Stimulated activated CD4-positive, alpha-beta T cell treated with anti-CD3 and anti-CD28 coated beads, Interleukin-12 subunit alpha, Interleukin-12 subunit beta, amount 100 ng/mL, for 4 hours (primary cell): ENCODE measurements around the gene TSPAN15.
A peak's percentile ranks its signal among the peaks of the same experiment; 100 is the strongest.

Experiments used
- DNase-seq: peaks from one replicate; pipeline ENCODE4 v3.0.0-alpha.2; 2020

TSPAN15 gene

DNA sequence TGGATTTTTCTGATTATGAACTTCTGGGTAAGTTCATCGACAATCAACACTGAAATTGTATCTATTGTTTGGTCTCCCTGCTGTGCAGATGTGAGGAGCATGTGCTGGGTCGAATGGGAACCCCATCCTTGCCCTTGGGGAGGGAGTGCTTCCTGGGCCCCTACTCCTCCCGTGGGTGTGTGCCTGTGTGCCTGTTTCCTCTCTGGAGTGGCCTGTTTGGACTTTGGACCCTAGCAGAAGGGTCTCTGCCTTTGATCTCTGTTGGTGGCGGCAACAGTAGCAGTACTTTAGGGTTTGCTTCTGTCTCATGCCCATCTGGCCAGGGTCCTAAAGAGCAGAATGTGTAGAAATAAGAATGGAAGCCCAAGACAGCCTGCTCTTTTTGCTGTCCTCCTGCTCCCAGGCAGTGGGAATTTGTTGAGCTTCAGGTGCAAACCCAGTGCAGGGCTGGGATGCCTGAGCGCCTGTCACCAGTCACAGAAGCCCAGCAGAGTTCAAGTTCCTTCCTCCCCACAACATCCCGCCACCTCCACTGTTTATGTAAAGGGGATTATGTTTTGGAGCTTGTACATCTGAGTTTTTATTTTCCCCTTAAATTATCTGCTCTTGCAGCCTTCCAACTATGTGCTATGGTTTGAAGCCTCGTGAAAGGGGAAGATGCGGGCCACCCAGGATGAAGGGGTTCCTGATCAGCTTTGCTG lies 33.1 kb upstream of the TSPAN15 start:
- no peak for DNase-seq

DNA sequence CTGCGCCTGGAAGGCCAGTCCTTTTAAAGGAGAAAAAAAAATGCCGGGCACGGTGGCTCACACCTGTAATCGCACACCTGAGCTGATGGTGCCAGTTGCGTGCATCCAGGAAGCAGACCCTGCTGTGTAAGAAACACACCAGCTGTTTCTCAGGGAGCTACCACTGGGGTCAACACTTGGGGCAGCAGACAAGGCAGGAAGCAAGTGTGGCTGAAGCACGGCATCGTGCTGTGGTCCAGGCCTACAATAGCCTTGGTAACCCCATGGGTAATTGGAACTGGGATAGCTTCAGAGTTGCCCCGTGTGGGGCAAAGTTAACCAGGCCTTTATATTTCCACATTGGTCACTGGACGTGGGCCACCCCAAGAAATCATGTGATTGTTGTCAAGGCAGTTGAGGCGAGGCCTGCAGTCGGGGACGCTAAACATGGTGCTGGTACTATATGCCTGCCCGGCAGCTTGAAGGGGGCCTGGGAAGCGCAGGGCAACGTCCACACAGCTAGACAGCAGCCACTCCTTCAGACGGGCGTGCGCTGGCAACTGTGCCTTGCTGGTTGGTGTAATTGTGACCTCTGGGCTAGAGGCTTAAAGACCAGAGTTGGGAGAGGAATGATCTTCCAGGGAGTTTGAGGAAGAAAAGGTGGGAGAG lies 32.0 kb upstream of the TSPAN15 start:
- DNase-seq = no peak

DNA sequence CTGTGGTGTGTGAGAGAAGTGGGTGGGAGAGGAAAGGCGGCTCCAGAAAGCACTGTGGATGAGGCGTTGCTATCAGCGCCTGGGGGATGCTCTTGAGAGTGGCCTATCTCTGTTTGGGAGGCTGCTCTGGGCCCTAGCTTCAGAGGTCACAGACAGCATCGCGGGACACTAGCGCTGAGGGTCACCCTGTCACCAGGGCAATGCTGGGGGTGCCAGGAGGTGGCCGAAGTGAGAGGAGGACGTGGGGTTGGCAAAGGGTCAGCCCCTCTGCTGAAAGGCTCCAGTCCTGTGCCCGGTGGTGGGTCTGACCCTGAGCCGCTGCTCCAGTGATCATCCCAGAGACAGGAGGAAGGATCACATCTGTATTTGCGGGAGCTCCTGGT lies 31.5 kb upstream of the TSPAN15 start:
- DNase-seq = no peak

DNA sequence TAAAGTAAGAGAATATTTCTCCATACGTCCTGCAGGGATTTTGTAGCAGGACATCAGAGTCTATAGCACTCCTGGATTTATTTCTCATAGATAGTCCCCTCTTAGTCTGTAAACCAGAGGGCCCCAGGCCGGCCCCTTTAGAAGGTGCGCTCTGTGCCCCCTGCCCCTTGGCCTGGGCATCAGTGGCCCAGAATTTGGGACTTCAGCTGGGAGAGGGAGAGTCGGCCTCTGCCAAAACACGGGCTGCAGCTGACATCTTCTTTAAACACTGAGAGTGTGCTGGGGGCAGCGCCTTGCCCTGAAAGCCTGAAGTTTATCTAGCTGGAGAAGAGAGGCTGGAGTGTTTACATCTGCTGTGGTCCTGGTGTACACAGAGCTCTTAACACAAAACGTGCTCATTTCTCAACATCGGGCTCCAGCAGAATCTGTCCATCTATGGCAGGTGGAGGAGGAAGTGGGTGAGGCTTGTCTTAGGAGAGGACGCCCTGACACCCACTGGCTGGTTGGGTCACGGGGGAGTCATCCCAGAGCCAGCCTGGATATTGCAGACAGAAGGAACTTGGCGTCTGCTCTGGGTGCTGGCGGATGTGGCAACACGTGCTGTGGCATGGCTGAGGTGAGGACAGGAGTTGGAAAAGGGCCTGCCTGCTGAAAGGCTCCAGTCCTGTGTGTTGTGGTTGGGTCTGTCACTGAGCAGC lies 29.5 kb upstream of the TSPAN15 start:
- no peak for DNase-seq

DNA sequence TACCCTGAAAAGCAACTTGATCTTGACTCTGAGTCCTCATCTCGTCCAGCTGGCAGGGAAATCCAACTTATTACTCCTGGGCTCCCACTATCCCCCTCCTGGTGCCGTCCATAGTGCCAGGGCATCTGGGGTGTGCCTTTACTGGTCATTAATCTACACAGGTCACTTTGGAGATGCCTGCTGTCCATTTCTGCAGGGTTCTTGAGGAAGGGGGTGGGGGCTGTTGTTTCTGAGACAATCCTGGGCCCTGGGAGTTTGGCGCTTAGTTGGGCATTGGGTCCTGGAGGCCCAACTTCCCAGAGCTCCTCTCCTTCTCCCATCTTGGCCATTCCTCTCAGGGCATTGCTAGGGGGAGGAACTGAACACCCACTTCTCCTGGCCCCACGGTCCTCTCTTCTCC lies 28.6 kb upstream of the TSPAN15 start:
- no peak for DNase-seq

DNA sequence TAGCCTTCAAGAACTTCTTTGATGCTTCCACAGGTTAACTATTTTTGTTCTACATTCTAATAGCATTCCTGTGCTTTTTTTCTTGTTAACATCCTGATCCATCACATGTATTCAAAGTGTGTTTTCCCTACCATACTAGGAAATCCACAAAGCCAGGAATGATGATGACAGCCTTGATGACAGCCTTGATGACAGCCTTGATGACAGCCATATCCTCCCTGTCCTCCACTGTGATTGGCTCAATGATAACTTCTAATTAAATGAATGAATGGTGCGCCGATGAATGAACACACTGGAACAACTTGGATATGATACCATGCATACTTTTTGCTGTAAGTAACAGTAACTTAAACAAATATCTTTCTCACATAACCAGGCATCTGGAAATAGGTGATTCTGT lies 26.2 kb upstream of the TSPAN15 start:
- DNase-seq = no peak

DNA sequence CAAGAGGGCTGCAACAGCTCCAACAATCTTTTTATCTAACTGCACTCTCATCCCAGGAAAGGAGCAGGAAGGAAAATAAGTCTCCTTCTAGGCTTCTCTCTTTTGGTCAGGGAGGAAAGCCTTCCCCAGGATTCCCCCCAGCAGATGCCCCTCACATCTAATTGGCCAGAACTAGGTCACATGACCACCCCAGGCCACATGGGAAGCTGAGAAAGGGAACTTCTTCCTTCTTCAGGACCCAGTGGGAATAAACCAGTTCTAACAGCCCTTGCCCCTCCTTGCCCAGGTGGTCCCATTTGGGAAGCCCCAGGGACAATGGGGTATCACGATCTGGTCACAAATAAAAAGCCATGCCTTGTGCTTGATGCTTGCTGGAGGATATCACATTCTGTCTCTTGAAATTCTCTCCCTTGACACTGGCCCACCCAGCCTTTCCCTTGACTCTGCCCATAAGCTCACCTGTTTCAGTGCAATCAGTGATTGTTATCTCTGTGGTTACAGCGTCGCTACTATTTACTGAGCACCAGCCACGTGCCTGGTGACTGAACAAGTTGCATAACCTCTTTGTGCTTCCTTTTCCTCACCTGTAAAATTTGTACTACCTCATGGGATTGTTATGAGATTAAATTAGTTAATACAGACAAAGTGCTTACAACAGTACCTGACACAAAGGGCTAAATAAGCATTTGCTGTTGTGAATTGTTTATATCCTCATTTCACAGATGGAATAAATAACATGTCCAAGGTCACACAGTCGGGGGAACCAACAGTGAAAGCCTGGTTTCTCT lies 25.6 kb upstream of the TSPAN15 start:
- DNase-seq = no peak

DNA sequence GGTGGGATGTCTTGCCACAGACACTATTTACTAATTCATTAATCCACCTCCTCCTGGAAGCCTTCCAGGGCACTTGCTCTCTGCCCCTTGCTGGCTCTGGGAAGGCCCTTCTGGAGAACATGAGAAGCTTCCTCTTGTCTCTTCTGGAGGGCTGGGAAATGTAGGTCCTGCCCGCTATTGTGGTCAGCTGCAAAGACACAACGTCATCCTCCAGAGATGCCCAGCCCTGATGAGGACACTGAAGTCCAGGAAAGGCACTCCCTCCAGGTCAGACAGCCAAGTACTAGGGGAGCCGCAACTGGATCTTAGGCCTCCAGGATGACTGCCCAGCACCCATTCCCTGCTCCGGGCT lies 24.9 kb upstream of the TSPAN15 start:
- DNase-seq = no peak

DNA sequence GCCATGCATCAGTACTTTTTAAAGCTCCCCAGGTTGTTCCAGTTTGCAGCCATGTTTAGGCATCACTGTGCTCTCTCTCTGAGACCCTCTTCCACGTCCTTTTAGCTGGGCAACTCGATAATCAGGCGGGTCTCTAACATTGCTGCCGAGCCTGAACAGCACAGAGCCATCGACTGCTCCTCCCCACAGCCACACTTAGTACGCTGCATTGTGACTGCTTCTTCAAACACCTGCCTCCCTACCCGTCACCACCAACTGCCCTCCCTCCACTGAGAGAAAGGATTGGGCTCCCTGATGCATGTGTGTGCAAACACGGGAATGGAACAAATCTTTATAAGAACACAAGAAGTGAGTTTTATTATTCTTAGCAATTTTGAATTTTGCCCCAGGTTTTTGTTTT lies 23.1 kb upstream of the TSPAN15 start:
- DNase-seq = no peak

DNA sequence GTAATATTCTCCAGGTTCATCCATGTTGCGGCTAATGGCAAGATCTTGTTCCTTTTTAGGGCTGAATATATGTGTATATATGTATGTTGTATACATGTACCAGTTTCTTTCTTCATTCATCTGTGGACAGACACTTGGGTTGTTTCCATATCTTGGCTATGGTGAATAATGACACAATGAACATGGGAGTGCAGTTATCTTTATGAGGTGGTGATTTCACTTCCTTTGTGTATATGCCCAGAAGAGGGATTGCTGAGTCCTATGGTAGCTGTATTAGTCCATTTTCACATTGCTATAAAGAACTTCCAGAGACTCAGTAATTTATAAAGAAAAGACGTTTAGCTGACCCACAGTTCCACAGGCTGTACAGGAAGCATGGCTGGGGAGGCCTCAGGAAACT lies 17.1 kb upstream of the TSPAN15 start:
- DNase-seq = no peak

DNA sequence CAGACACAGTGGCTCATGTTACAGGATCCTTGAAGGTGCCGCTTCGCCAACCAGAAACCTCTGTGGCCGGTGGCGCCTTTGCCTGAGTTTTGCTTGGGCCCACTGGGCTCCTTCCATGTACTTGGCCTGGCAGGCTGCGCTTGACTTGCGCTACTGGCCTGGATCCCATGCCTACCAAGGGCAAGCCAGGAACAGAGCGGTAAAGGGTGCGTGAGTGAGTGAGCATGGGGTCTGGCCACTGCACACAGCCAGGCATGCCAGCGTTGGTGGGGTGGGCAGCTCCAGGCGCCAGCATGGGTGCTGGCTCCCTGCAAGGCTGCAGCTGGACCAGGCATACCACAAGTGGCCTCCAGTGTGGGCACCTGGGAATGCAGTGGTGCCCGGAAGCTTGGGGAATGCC lies 16.3 kb upstream of the TSPAN15 start:
- DNase-seq = no peak

DNA sequence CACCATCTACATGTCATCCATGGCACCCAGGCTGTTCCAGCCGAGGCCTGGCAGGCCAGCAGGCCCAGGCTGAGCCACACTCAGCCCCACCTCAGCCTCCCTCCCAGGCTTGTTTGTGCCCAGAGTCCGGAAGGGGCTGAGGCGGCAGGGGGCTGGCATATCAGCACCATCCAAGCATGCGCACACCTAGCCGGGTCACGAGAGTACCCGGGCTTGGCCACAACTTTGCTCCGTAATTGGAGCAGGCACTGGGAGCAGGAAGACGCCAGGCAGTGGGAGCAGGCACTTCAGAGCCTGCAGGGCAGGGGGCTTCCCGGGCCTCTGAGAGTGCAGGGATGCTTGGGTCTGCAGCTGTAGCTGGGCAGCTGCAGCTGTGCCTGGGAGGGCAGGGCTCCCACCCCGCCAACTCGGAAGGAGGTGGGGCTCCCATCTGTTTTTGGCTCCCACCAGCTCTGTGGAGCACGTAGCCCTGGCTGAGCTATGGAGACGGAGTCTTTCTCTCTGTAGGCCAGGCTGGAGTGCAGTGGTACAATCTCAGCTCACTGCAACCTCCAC lies 15.2 kb upstream of the TSPAN15 start:
- DNase-seq = no peak

DNA sequence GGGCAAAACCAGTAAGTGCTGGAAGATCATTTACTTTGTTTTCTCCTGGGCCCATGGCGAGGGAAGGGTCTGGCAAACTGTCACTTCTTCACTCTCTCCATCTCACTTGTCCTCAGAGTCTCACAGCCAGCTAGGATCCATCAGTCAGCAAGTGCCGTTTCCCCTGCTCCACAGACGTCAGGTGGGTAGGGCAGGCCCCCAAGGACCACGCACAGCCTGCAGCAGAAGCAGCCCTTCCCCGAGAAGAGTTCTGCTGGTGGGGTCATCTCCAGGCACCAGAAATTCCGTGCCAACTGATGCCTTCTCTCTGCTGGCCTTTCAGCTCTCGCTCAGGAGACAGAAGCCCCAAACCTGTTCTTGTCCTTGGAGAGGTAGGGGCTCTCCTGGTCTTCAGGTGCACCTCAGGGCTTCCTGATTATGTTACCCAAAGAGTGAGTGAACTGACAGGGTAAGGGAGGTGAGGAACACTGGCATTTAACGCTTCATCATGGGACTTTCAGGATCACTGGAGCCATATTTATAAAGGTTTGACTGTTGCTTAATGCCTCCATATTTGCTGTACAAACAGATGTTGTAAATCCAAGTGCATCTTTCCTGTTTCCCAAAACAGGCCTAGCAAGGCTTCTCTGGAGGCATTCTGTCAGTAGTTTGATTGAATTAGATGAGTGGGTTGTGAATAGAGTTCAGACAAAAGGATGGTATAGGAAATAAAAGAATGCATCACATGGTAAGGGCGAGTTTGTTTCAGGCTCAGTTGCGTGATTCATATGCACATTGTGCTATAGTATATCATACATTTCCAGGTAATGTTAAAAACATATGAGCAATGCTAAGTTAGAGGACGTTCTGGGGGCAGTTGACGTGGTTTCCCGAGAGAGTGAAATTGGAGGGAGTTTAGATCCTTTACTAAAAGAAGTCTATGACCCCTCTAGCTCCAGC lies 13.7 kb upstream of the TSPAN15 start:
- DNase-seq = no peak

DNA sequence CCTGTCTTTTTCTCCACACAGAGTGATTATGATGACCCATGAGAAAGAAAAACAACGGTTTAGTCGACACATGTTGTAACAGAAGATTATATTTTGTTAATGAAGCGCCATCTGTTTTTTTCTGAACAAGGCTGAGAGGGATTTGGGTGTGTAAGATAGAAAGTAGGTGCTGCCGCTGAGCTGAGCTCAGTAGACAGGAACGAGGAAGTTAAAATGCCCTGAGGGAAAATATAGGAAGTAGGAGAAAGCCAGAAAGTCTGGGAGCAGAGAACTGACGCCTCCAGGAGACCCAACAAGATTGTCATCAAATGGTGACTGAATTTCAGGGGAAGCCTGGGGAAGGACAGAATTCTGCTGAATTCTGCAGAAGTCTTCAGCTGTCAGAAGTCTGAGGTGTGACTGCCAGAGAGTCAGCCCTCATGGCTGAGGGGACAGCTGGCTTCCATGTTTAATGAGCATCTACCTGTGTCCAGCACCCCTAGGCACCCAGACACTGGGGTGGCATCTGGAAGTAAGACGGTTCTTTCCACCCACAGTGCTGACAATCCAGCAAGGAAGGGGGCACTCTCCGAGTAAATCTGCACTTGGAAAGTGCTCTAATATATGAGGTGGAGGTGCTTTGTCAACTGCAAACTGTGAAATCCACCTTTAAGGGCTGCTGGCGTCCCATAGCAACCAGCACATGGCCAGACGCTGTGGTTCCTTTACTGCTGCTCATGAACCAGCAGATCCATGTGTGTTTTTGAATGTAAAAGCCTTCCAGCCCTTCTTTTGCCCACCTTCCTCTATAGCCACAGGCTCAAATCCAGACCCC lies 12.5 kb upstream of the TSPAN15 start:
- DNase-seq = no peak

DNA sequence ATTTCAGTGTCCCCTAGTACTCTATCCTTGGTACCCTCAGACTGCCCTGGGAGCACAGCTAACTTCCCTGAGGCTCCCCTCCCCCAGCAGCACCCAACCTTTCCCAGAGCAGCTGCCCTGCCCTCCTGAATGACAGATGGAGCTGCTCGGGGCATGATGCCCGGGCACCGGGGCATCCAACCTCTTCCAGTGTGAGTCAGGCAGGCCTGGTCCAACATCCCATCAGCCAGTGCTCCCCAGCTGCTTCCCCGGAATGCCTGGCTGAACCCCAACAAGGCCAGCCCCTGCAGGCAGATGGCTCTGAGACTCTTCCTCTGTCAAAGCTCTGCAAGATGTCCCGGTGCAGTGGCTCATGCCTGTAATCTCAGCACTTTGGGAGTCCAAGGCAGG lies 11.9 kb upstream of the TSPAN15 start:
- no peak for DNase-seq

DNA sequence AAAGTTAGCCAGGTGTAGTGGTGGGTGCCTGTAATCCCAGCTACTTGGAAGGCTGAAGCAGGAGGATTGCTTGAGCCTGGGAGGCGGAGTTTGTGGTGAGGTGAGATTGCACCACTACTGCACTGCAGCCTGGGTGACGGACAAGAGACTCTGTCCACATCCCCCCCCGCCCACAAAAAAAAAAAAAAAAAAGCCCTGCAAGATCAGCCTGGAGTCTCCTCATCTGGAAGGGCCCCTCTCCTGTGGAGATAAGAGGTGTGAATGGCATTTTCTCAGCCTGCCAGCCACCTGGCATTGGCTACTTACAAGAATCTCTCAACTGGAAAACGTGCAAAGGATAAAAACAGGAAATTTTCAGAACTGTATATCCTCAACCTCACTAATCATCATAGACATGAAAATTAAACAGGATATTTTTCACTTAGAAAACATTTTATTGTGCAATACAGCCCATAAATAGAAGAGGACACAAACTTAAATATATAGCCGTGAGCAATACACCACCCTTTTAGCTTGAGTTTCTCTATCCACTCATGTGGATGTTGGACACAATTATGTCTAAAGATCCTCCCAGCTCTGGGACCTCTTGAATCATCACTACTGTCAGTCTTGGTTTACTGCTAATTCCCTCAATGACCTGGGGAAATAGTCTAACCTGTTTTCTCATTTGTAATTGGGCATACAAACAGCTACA lies 11.3 kb upstream of the TSPAN15 start:
- no peak for DNase-seq

DNA sequence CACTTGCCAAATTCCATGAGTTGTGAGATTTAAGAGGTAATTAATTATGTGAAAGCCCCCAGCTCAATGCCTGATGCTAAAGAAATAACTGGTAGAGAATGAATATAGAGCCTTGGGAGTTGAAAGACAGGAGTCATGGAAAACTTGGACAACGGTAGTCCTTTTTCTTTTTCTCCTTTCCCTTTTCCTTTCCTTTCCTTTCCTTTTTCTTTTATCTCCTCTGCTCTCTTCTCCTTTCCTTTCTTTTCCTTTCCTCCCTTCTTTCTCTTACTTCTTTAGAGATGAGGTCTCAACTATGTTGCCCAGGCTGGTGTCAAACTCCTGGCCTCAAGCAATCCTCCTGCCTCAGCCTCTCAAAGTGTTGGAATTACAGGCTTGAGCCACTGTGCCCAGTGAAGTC lies 7.9 kb upstream of the TSPAN15 start:
- no peak for DNase-seq

DNA sequence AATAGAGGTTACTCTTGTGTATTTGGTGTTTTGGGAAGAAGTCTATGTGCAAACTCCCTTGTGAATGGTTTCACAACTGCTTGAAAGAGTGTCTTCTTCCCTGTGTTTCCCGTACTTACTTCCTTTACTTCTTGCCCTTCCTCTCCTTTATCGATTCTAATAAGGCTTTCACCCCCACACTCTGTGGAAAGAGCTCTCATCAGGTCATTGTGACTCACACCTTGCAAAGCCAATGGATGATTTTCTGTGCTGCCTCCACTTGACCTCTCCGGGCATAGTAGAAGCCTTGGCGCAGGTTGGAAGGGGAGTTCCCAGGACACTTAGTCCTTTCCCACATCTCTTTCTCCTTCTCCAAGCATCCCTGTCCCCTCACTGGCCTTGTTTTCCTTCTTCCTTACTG lies 6.2 kb upstream of the TSPAN15 start:
- no peak for DNase-seq

DNA sequence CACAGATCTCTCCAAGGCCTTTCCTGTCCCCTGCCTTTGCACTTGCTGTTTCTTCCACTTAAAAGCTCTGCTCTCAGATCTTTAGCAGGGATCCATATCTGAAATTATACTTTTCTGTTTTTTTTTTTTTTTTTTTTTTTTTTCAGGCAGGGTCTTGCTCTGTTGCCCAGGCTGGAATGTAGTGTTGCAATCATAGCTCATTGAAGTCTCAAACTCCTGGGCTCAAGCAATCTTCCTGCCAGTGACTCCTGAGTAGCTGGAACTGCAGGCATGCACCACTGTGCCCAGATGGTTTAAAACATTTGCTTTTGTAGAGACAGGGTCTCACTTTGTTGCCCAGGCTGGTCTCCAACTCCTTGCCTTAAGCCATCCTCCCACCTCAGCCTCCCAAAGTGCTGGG lies 5.0 kb upstream of the TSPAN15 start:
- no peak for DNase-seq

DNA sequence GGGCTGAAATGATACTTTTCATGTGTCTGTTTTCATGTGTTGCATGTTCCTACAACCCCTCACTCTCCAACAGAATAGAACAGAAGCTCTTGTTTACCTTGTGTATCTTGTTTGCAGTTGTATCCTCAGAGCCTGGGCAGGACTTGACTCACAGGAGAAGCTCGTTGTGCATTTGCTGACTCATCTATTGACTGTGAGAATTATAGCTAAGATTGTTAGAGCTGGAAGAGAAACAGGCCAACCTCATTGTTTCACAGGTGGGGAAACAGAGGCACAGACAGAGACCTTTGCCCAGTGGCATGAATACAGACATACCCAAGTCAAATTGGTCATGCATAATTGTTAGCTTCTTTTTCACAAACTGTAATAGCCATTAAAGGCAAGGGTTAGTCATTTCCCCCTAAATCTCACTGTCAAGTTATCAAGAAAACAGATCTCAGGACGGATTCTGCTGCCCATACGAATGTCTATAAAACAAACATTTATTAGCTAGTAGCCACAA lies 4.6 kb upstream of the TSPAN15 start:
- DNase-seq = no peak

DNA sequence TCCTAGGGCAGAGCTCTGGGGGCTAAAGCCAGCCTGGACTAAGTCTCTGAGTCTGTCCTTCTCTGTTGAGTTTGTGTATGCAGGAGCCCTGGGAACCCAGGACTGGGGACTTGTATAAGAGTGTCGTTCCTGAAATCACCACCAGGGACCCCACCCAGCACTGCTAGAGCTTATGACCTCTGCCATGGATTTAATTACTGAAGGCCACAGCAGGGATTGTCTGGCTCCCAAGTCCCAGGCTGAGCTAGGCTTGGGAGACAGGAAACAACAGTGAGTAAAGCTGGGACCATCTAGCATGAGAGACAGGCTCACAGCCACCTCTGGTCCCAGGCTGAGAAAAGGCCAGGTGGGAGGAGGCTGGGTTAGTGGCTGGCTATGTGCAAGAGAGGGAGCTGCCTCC lies 1.4 kb upstream of the TSPAN15 start:
- peak; percentile 15 for DNase-seq
